ENCODE measurements around the gene BAZ1A. TPM values are rescaled to one million over a fixed set of nuclear protein-coding genes. Genes with fewer than 3 reads are reported as not detected.

Gene BAZ1A
- total RNA-seq, 2 experiments from 2014 or later, result 48.7 to 57.4 TPM

Other genes starting within 250 kb of the BAZ1A start
- 10 to 100 TPM; 67.8 to 70.9 TPM for gene SNX6, start 245.2 kb downstream of the BAZ1A start, total RNA-seq
- gene CFL2, start 160.8 kb downstream of the BAZ1A start, total RNA-seq, result 1 to 10 TPM; 6.9 to 7.4 TPM
- 10 to 100 TPM; 56.3 to 63.5 TPM for gene SRP54, start 107.6 kb upstream of the BAZ1A start, total RNA-seq
- 10 to 100 TPM; 40.1 to 40.7 TPM for gene FAM177A1, start 170.9 kb upstream of the BAZ1A start, total RNA-seq
- gene PPP2R3C, start 246.6 kb upstream of the BAZ1A start, total RNA-seq, result 10 to 100 TPM; 38.9 to 47.1 TPM
- gene PRORP, start 247.2 kb upstream of the BAZ1A start, total RNA-seq, result 10 to 100 TPM; 28.0 to 31.3 TPM

All from activated CD8-positive, alpha-beta memory T cell treated with anti-CD3 and anti-CD28 coated beads, Interleukin-2, amount 10 ng/mL, durations not matched to agents 7 days and 5 days (primary cell).